GM23248 (cell line): ENCODE data around the gene THBS2.

ENCODE experiments used
- EZH2 ChIP-seq: fragments of 200-600 bp; sonication (generic); IDR thresholded peaks from 2 replicates; pipeline ENCODE4 v1.6.1; 2018; ENCODE audit warnings: antibody characterized with exemption, mild to moderate bottlenecking; ENCODE audit not compliant: insufficient read depth, poor library complexity, severe bottlenecking
- EZH2phosphoT487 ChIP-seq: fragments of 200-600 bp; sonication (generic); IDR thresholded peaks from 2 replicates; pipeline ENCODE4 v1.6.1; 2018; ENCODE audit warnings: antibody characterized with exemption, moderate library complexity, mild to moderate bottlenecking, low read depth; ENCODE audit not compliant: insufficient read depth

DNA sequence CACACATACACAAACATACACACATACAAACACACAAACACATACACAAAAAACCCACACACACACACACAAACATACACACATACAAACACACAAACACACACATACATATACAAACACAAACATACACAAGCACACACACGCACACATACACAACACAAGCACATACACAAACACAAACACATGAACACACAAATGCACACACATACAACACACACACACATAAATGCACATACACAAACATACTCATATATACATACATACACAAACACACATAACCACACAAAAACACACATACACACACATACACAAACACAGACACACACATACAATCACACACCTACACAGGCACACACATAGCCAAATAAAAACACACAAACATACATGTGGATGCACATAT is 30.3 kb upstream of the THBS2 start:
- TF ChIP-seq EZH2 (no peak), EZH2phosphoT487 (no peak)
